Smooth muscle cell (in vitro differentiated cells): Measurements from ENCODE around the gene CNNM2. TPM values are rescaled to one million over a fixed set of nuclear protein-coding genes. Genes with fewer than 3 reads are reported as not detected.
"Not testable (repeated sequence)": the region's sequence is repeated elsewhere in the genome, so short reads cannot be mapped to it uniquely, and the experiment has no call there.

Experiments
- DNase-seq: peaks from one replicate; lab custom pipeline; 2025; ENCODE audit not compliant: unreplicated experiment; lab: John Stamatoyannopoulos, UW
- H2AFZ ChIP-seq: fragments of 200-600 bp; sonication (generic); 2 replicates; pipeline ENCODE4 v1.6.0; 2016; ENCODE audit warnings: antibody characterized with exemption, low read depth, mild to moderate bottlenecking
- H3F3A ChIP-seq: fragments of 200-600 bp; sonication (generic); 2 replicates; pipeline ENCODE4 v1.6.0; 2017; ENCODE audit warnings: antibody characterized with exemption, low read depth
- H3K27ac ChIP-seq: fragments of 200-600 bp; sonication (generic); 2 replicates; pipeline ENCODE4 v1.5.1; 2016; ENCODE audit warnings: low read depth, mild to moderate bottlenecking
- H3K27me3 ChIP-seq: fragments of 200-600 bp; sonication (generic); 2 replicates; pipeline ENCODE4 v1.6.1; 2016; ENCODE audit warnings: low read depth, mild to moderate bottlenecking
- H3K36me3 ChIP-seq: fragments of 200-600 bp; sonication (generic); 2 replicates; pipeline ENCODE4 v1.5.1; 2016; ENCODE audit warnings: low read depth
- H3K4me1 ChIP-seq: fragments of 200-600 bp; sonication (generic); 2 replicates; pipeline ENCODE4 v1.5.1; 2016; ENCODE audit warnings: low read depth
- H3K4me2 ChIP-seq: fragments of 200-600 bp; sonication (generic); 2 replicates; pipeline ENCODE4 v1.6.0; 2016; ENCODE audit warnings: mild to moderate bottlenecking
- H3K4me3 ChIP-seq: fragments of 200-600 bp; sonication (generic); 2 replicates; pipeline ENCODE4 v1.5.1; 2016; ENCODE audit warnings: mild to moderate bottlenecking
- H3K79me2 ChIP-seq: fragments of 200-600 bp; sonication (generic); 2 replicates; pipeline ENCODE4 v1.6.0; 2016; ENCODE audit warnings: low read depth, mild to moderate bottlenecking
- H3K9ac ChIP-seq: fragments of 200-600 bp; sonication (generic); 2 replicates; pipeline ENCODE4 v1.6.0; 2016; ENCODE audit warnings: low read depth
- H3K9me3 ChIP-seq: fragments of 200-600 bp; sonication (generic); replicated peaks from 2 replicates; pipeline ENCODE4 v1.5.1; 2016; ENCODE audit warnings: low read depth
- H4K20me1 ChIP-seq: fragments of 200-600 bp; sonication (generic); 2 replicates; pipeline ENCODE4 v1.6.0; 2016; ENCODE audit warnings: low read depth
- CTCF ChIP-seq: fragments of 200-600 bp; sonication (generic); IDR thresholded peaks from 2 replicates; pipeline ENCODE4 v1.5.1; 2017; ENCODE audit warnings: borderline replicate concordance, mild to moderate bottlenecking, antibody characterized with exemption; ENCODE audit not compliant: insufficient read depth, poor library complexity, severe bottlenecking
- WGBS: methylation state at CpG from one replicate; pipeline ENCODE4 v1.1.7; 2016; ENCODE audit warnings: low lambda C conversion rate; 5-methylcytosine and 5-hydroxymethylcytosine counted together
- polyA plus RNA-seq: library from polyadenylated mRNA; unstranded; fragments of >200 nt; fragmentation: Nextera tagmentation; extraction: Ambion mirVana; gene quantifications from 2 replicates; pipeline ENCODE4 v1.2.1, GENCODE V29; 2016
- small RNA-seq: library from RNA; depleted of rRNA; stranded (forward); fragments of <200 nt; gene quantifications from one replicate; pipeline ENCODE3, GENCODE V24; 2014
- total RNA-seq: library from RNA; depleted of rRNA; stranded (reverse); fragments of >200 nt; gene quantifications from 2 replicates; pipeline ENCODE4 v1.2.3, GENCODE V29; 2014

Gene CNNM2
- total and polyA plus RNA-seq, 2 experiments from 2014 or later, result 5.5 to 8.4 TPM

- Histone ChIP-seq H2AFZ (no peak overlapping the region), H3K9ac (no peak overlapping the region), H4K20me1 (peaks cover 18% of the 10 kb centered on the region), H3K79me2 (no peaks in the 10 kb centered on the region), H3K4me2 (no peak overlapping the region), H3K27me3 (no peaks in the 10 kb centered on the region), H3K4me3 (no peak overlapping the region), H3K9me3 (no peaks in the 10 kb centered on the region), H3K36me3 (no peaks in the 10 kb centered on the region), H3F3A (no peaks in the 10 kb centered on the region), H3K27ac (no peak overlapping the region), H3K4me1 (peaks cover 9% of the 10 kb centered on the region)
- no peak for DNase-seq
- TF ChIP-seq CTCF, result no peak
- whole genome bisulfite sequencing, result 97% methylated on average over 1 of the region's 1 CpG
Measured at GRCh38 chr10:103130910-103131309, 212.8 kb downstream of the CNNM2 start.

- H3F3A ChIP-seq, H3K36me3 ChIP-seq, H4K20me1 ChIP-seq, H3K79me2 ChIP-seq, H3K27ac ChIP-seq, DNase-seq, H3K27me3 ChIP-seq, H3K4me1 ChIP-seq, H3K4me2 ChIP-seq, H2AFZ ChIP-seq, H3K9ac ChIP-seq, H3K9me3 ChIP-seq, H3K4me3 ChIP-seq: not testable (repeated sequence)
- WGBS, result 100% methylated on average over 3 of the region's 3 CpGs
Measured at GRCh38 chr10:103135168-103135567, 217.1 kb downstream of the CNNM2 start.

- Histone ChIP-seq H3K27me3 (no peaks in the 10 kb centered on the region), H2AFZ (no peak overlapping the region), H4K20me1 (peaks cover 16% of the 10 kb centered on the region), H3K36me3 (peaks cover 3% of the 10 kb centered on the region), H3K4me2 (no peak overlapping the region), H3K79me2 (peaks cover 11% of the 10 kb centered on the region), H3K4me3 (no peak overlapping the region), H3K9me3 (no peaks in the 10 kb centered on the region), H3K4me1 (peaks cover 4% of the 10 kb centered on the region), H3F3A (no peaks in the 10 kb centered on the region), H3K27ac (no peak overlapping the region), H3K9ac (no peak overlapping the region)
- 96% methylated on average over 3 of the region's 3 CpGs for WGBS
- no peak for TF ChIP-seq CTCF
- no peak for DNase-seq
Measured at GRCh38 chr10:103139803-103140202, 221.7 kb downstream of the CNNM2 start.

Small RNAs within 50 kb of the gene (small RNA-seq; reads per million reads assigned to genes)
- gene AS3MT, result 0.13 reads per million
- not detected for gene RF00026
- gene RF02271, result not detected

Other genes with a start within 250 kb of the CNNM2 start
- gene ARL3, start 203.9 kb upstream of the CNNM2 start, total RNA-seq, result 12.7 and 14.1 TPM in 2 replicates
- 30.2 and 31.0 TPM in 2 replicates for gene ARL3, start 203.9 kb upstream of the CNNM2 start, polyA plus RNA-seq
- gene SFXN2, start 203.7 kb upstream of the CNNM2 start, total RNA-seq, result 2.6 and 2.9 TPM in 2 replicates
- gene SFXN2, start 203.7 kb upstream of the CNNM2 start, polyA plus RNA-seq, result 1.7 and 2.0 TPM in 2 replicates
- gene WBP1L, start 174.3 kb upstream of the CNNM2 start, total RNA-seq, result 33.9 and 45.3 TPM in 2 replicates
- 18.0 and 18.2 TPM in 2 replicates for gene WBP1L, start 174.3 kb upstream of the CNNM2 start, polyA plus RNA-seq
- not detected in 2 replicates for gene CYP17A1, start 80.9 kb upstream of the CNNM2 start, total RNA-seq
- not detected in 2 replicates for gene CYP17A1, start 80.9 kb upstream of the CNNM2 start, polyA plus RNA-seq
- gene BORCS7, start 64.0 kb upstream of the CNNM2 start, total RNA-seq, result 18.3 and 35.7 TPM in 2 replicates
- gene BORCS7, start 64.0 kb upstream of the CNNM2 start, polyA plus RNA-seq, result 9.3 and 11.5 TPM in 2 replicates
- gene AS3MT, start 48.8 kb upstream of the CNNM2 start, total RNA-seq, result 3.7 and 4.2 TPM in 2 replicates
- 1.7 and 2.2 TPM in 2 replicates for gene AS3MT, start 48.8 kb upstream of the CNNM2 start, polyA plus RNA-seq